NCI-H2196 (cell line): ENCODE results near the gene DAGLB.
A peak's percentile ranks its signal among the peaks of the same experiment; 100 is the strongest.

Experiments
- DNase-seq: peaks from one replicate; lab custom pipeline; 2025; ENCODE audit not compliant: unreplicated experiment; lab: John Stamatoyannopoulos, UW

Gene DAGLB

DNA sequence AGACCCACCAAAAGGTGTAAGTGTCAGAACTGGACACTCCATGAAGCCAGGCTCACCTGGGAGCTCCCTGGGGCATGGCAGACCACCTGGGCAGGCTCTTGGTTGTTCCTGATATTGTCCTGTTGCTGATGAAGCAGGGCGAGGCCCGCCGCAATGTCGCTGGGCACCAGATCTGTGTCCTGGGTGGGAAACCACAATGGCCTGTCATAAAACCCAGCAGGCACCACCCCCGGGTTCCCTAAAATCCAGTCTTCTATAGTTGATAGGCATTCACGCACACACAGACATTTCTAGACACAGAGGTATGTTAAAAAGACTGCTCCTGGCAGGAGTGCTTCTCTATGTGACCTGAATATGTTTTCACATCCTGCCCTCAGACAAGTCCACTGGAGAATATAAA, 15.0 kb downstream of the DAGLB start:
- DNase-seq: no peak

DNA sequence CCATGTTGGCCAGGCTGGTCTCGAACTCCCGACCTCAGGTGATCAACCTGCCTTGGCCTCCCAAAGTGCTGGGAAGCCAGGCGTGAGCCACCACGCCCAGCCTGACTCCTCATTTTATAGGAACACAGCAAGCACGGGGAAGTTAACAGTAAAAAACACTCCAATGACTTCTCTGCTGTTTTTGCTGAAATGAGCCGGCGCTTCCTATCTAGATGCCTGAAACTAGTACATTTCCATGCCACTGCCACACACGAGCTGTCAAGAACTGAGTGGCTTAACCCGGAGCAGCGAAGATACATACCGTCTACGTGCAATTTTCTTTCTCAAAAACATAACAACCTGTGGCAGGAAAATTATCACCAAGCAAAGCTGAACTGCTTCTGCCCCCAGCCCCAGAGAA, 16.8 kb downstream of the DAGLB start:
- no peak for DNase-seq

DNA sequence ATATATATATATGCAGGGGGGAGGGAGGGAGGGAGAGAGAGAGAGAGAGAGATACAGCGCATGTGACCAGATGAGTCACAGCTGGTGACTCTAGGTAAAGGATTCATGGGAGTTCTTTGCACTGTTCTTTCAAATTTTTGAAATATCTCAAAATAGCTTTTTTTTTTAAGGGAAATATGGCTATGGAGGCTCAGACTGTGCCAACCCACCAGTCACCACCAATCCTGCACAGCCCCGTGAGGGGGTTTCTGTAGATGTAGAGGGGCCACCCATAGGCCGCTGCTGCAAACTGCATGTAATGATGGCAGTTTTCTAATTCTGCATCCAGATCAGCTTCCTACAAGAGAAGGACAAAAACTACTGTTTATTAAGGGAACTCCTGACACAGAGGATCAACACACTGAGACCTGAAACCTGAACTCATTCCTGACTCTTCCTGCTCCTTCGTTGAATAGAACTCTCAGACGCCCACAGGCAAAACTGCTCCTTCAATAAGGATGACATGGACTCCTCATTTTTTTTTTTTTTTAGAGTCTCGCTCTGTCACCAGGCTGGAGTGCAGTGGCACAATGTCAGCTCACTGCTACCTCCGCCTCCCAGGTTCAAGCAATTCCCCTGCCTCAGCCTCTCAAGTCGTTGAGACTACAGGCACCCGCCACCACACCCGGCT, 17.3 kb downstream of the DAGLB start:
- no peak for DNase-seq

DNA sequence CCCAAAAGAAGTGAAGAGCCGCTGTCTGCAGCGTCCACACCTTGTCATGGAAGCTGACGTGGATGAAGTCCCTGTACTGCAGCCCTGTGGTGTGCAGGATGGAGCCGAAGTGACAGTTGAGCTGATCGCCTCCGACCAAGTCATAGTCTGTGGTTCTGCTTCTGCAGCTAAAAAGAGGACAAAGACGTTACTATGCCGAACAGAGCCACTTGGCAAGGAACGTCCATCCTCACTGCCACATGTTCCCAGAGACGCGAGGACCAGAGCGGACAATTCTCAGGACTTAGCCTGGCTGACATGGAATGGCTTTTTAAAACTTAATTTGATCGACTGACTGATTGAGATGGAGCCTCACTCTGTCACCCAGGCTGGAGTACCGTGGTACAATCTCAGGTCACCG, 21.8 kb downstream of the DAGLB start:
- DNase-seq: no peak

DNA sequence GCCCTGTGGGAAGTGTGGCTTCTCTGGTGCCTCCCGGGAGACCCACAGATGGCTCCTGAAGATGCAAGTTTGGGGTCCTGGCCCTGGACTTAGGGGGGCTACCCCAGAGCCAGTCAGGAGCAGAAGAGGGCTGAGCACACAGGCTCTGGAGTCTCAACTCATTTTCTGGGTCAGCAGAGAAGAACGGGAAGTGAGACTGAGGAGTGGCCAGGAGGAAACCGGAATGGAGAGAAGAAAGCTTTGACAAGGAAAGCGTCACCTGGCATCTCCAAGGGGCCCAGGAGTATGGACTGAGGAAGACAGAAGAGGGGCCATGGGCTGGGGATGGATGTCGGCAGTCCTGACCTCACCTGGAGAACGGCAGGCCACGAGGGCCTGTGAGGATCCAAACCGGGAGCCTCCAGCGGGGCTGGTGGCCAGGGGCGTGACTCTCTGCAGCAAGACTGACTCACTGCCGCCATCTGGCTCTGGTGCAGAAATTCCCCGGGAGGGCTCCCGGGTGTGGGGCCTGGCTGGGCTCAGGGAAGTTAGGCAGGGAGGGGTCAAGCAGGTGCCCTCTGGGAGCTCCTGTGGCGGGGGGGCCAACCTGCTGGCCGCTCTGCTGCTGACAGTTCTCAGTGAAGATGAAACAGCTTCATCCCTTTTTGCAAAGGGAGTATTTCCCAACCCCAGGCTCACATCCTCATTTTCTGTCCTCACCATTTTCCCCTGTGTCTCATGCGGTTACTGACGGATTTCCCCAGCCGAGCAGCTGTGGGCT, 23.6 kb downstream of the DAGLB start:
- DNase-seq: no peak

DNA sequence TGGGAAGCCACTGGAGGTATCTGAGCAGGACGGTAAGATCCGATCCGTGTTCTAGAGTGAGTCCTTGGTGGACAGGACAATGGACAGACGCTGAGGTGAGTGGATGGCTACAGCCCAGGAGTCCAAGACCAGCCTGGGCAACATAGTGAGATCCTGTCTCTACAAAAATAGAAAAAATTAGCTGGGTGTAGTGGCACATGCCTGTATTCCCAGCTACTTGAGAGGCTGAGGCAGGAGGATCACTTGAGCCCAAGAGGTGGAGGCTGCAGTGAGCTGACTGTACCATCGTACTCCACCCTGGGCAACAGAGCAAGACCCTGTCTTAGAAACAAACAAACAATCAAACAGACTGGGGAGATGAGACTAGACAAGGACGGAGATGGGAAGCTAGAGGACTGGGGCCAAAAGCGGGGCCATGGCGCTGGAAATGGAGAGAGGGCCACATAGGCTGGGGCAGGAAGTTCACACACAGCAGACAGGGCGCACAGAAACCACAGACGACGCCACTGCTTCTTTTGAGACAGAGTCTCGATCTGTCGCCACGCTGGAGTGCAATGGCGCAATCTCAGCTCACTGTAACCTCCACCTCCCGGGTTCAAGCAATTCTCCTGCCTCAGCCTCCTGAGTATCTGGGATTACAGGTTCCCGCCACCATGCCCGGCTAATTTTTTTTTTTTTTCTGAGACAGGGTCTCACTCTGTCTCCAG, 24.7 kb downstream of the DAGLB start:
- no peak for DNase-seq

DNA sequence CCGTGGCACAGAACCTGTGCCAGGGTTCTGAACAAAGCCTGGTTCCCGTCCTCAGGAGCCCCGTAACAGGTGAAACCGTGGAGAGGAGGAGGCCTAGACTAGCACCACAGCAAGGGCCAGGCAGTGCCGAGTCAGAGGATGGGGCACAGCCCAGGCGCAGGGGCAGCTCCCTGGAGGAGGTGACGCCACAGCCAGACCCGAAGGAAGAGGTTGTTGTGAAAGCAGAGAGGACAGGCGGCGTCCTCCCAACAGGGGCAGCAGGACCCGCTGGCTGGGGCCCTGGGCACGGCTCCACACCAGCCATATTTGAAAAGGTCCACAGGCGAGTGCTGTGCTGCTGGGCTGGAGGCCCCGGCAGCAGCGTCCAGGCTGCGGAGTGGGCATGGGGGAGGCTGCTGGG, 25.7 kb downstream of the DAGLB start:
- DNase-seq: no peak

DNA sequence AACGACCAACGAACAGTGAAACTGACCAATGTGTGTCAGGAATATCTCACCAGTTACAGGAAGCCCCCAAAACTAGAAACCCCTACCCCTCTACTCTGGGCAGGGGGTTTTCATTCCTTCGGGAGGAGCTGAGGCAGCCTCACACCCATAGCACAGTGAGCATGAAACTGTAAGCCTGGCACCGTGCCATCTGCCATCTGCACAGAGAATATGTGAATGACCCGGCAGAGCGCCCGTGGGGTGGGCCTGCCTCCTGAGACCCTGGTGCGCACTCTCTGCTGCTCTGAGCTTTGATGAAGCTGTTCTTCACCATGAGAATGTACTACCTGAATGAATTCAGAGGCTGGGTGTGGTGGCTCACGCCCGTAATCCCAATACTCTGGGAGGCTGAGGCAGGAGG, 27.1 kb downstream of the DAGLB start:
- no peak for DNase-seq

DNA sequence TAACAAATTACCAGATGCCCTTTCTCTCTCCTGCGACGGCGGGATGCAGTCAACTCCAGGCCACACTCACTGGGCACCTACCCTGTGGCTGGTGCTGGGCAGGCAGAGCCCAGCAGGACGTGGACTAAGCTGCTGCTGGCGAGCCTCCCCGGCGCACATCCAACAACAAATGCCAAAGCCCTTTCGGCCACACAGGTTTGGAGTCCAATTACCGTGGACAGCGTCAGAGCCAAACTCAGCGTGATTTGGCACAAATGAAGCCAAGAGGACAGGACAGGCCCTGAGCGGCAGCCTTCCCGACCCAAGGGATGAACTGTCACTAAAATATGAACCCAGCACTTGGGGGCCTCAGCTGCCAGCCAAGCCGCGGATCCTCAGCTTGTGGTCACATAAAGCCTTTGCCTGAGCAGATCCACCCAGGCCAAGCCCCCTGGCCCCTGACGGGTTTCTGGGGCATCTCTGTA, 28.4 kb downstream of the DAGLB start:
- peak; percentile 40 for DNase-seq

DNA sequence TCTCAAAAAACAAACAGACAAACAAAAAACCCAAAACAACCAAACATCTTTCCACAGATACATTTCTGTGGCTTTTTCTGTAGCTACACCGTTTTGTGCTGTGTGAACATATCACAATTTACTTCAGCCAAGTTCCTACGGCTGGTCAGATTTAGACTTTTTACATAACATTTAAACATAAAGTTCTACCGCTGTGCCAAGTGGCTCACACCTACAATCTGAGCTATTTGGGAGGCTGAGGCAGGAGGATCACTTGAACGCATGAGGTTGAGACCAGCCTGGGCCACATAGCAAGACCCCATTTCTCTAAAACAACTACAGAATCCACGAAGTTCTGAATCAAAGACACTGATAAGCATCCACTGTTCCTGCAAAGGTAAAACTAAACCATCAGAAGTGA, 30.3 kb downstream of the DAGLB start:
- DNase-seq: no peak

DNA sequence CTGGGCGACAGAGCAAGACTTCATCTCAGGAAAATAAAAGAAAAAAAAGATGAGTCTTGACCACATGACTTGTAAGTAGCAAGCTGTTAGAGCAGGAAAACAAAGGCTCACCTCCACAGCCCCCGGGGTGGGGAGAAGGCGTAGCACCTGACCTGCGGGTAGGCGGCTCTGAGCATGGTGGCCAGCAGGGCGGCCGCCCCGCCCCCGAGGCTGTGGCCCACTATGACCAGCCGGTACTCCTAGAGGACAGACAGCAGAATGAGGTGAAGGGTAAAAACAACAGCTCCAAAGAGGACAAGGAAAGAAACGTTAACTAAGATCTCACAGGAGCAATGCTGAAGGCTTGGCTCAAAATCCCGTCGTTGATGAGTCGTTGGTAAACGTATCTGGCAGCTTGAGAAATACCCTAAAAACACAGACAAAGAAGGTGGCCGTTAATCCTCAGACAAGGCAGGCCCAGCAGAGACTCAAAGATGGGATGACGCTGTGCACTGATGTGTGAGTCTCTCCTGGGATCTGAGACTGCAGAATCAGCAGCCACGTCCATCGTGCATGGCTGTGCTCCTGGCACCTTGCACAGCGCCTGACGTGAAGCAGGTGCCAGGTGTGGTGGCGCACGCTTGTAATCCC, 31.1 kb downstream of the DAGLB start:
- DNase-seq: no peak

DNA sequence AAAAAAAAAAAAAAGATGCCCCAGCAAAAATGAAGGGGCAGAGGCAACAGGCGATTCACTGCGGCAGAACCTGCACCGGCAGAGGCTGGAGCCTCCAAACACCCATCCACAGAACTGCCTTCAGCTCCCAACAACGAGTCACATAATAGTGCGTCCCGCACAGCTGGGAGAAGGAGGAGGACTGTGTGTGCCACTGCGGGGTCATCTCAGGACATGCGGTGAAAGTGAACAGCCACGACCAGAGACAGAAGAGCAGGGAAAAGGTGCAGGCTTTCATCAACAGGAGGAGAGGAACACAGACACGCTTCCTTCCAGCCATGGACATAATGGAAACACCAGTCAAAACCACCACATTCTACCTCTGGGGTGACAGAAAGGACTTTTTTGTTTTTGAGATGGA, 34.1 kb downstream of the DAGLB start:
- no peak for DNase-seq

DNA sequence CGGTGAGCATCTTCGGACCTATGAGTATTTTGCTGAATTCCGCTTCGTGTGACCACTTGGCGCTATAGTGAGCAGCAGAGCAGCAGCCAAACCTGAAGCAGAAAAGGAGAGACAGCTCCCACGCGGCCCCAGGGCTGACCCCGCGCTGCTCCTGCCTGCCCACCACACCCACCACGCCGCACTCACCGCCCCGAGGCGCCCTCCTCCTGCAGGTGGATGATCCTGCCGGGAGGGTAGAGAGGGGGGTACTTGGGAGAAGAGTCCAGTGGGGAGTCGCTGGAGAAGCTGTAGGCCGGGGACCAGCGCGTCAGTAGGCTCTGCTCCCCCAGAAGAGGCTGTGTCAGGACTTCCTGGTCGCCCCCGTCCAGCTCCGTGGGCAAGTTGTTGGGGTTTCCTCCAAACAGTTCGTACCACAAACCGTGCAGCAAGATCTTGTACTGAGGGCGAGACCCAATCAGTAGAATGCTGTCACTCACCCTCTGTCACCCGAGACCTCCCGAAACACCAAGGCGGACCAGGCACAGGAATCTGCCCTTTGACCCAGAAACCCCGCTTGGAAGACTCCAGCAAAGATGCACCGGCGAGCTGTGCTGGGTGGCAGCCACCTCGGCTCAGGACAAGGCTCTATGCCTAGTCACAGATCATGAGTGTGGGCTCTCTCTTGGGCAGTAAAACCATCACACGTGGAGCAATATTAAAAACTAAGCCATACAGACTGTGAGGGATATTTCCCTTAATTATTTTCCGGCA, 37.6 kb downstream of the DAGLB start:
- no peak for DNase-seq

DNA sequence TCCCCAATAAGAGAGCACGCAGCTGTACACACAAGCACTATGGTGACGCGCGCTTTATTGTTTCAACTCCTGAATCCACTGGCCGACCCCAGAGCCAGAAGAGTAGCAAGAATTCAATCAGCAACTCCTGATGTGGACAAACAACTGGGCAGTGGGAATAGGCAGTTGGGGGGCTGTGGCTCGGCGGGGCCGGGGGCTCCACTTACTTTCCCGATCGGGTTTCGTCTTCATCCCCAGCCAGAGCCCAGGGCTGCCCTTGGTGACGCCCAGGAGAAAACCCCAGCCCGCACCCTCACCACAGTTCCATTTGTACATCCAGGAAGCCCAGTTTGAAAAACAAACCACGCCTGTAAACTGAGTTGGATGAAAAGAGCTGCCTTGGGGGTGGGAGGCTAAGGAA, 38.7 kb downstream of the DAGLB start:
- no peak for DNase-seq

DNA sequence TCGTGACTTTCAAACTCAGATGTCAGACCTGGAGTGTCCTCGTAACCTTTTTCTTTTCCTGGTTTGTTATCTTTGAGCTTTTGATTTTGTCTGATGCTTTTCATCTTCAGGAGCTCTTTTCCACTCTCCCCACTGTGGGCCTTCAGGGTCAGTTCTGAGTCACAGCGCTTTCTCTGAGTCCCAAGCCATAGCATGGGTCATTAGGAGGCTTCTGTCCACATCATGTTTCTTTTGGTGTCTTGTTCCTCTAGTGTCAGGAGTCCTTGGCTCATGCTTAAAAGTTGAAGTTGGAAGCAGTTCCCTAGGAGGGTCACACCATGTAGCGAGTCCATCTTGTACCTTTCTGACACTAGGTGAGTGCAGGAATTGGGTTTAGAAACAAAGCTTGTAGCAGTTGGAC, 40.3 kb downstream of the DAGLB start:
- DNase-seq: no peak

DNA sequence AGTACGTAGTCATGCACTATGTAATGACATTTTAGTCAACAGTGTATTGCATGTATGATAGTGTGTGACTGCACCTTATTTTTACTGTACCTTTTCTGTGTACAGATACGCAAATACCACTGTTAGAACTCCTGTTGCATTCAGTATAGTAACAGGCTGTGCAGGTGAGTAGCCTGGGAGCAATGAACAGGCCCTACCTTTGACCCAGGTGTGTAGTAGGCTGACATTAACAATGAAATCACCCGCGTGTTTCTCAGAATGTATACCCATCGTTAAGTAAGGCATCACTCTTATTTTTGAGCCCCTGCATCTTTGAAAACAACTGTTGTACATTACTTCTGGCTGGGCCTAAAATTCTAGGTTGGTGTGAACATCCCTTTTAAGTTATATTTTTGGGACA, 41.6 kb downstream of the DAGLB start:
- DNase-seq: no peak

DNA sequence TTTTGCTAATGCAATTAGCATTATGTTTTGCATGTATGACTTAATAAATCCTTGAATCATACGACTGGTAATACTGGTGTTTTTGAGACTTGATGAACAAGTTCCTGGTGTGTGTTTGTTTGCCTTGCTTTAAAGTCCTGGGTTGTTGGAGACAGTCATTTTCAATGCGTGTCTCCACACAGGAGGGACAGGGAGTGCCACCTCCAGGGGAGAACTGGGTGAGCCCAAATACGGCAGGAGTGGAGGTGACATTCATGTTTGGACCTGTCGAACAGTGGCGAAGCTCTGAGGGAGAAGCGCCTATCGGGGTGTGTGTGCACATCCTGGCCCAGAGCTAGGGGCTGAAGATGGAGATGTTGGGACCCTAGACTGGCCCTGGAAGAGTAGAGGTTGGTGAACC, 43.8 kb downstream of the DAGLB start:
- DNase-seq: no peak

DNA sequence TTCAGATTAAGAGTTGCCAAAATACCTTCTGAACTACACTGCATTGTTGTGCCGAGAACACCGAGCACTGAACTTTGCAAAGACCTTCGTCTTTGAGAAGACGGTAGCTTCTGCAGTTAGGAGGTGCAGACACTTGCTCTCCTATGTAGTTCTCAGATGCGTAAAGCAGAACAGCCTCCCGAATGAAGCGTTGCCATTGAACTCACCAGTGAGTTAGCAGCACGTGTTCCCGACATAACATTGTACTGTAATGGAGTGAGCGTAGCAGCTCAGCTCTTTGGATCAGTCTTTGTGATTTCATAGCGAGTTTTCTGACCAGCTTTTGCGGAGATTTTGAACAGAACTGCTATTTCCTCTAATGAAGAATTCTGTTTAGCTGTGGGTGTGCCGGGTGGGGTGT, 45.0 kb downstream of the DAGLB start:
- DNase-seq: no peak

DNA sequence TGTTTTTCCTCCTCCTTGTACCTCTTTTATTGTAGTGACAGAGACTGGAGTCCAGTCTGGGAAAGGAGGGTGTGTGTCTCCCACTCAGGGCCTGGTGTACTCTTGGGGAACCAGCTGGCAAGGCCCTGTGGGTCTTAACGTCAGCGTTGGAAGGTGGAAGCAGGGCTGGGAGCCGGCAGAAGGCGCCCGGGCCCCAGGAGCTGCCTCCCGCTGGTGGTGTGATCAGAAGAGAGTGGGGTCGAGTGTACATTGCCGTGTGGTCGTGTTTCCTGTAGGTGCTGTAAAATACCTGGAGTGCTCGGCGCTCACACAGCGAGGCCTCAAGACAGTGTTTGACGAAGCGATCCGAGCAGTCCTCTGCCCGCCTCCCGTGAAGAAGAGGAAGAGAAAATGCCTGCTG, 45.7 kb downstream of the DAGLB start:
- no peak for DNase-seq

DNA sequence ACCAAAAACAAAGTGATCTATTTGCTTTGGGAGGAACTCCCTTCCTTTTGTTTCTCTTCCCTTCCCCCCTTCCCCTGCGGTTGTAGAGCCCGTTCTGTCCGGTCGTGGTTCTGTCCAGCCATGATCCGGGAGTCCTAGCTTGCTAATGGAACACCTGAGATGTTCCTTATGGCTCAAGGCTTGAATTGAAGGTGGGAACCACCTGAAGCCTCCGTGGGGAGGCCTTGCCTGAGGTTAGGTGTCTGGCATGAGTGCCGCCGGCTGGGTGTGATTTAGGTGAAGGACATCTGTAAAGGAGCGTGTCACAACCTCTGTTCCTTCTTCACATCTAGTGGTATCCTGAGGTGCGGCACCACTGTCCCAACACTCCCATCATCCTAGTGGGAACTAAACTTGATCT, 46.2 kb downstream of the DAGLB start:
- DNase-seq: no peak
